Activated naive CD4-positive, alpha-beta T cell treated with anti-CD3 and anti-CD28 coated beads, Interleukin-2, amount 10 ng/mL, durations not matched to agents 7 days and 5 days (primary cell): ENCODE results near the gene CDH12.
"Not testable (repeated sequence)": the region's sequence is repeated elsewhere in the genome, so short reads cannot be mapped to it uniquely, and the experiment has no call there.

Experiments used
- CTCF ChIA-PET: fragments of 350-600 bp; sonication (Branson Sonifier 250); formaldehyde crosslinking; loops from one replicate; lab custom pipeline; 2021; ENCODE audit warnings: antibody characterized with exemption; lab: Charles Lee
- DNase-seq: peaks from one replicate; pipeline ENCODE4 v3.0.0-alpha.2; 2020
- H3K27ac Mint-ChIP-seq: one replicate; pipeline ENCODE4 v1.8.0; 2021; ENCODE audit warnings: mild to moderate bottlenecking, moderate library complexity, mixed read lengths
- H3K27me3 Mint-ChIP-seq: one replicate; pipeline ENCODE4 v1.8.0; 2021; ENCODE audit warnings: mild to moderate bottlenecking, mixed read lengths
- H3K36me3 Mint-ChIP-seq: one replicate; pipeline ENCODE4 v1.8.0; 2021; ENCODE audit warnings: mixed read lengths
- H3K4me1 Mint-ChIP-seq: one replicate; pipeline ENCODE4 v1.8.0; 2021; ENCODE audit warnings: mixed read lengths
- H3K4me3 Mint-ChIP-seq: one replicate; pipeline ENCODE4 v1.8.0; 2021; ENCODE audit warnings: mild to moderate bottlenecking, moderate library complexity, mixed read lengths
- H3K9me3 Mint-ChIP-seq: one replicate; pipeline ENCODE4 v1.8.0; 2021; ENCODE audit warnings: mixed read lengths

CDH12 gene

DNA sequence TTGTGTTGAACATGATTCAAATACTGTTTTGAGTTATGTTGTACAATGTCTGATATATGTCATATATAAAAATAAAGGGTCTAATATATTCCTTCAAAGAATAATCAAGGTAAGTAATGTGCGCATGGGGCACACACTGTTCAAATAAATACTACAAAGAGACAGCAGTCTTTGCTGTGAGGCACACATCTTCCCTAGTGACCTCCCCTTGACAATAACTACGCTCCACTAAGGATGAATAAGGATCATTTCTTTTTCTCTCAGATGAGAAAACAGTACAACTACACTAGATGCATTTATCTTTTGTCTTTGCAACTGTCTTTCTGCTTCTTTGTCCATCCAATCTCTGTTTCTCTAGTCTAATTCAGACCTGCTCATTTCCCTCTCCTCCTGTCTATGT lies 684.4 kb downstream of the CDH12 start:
- DNase-seq = not testable (repeated sequence)

DNA sequence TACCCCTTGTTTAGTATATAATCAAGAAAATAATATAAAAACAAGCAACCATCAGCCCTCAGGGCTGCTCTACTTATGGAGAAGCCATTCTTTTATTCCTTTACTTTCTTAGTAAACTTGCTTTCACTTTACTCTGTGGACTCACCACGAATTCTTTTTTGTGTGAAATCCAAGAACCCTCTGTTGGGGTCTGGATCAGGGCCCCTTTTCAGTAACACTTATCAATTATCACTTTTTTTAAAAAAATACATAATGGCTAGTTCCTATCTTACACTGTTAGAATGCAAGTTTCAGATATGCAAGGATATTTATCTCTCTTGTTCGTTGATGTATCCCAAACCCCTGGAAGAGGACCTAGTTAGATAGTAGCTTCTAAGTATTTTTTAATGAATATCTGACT lies 687.2 kb downstream of the CDH12 start:
- H3K4me3 Mint-ChIP-seq, DNase-seq, CTCF ChIA-PET, H3K9me3 Mint-ChIP-seq, H3K27me3 Mint-ChIP-seq, H3K4me1 Mint-ChIP-seq, H3K27ac Mint-ChIP-seq, H3K36me3 Mint-ChIP-seq: not testable (repeated sequence)

More for the DNA sequence above, 684.4 kb downstream of the CDH12 start:
- H3K27me3 Mint-ChIP-seq, H3K9me3 Mint-ChIP-seq, H3K4me3 Mint-ChIP-seq, H3K36me3 Mint-ChIP-seq, H3K27ac Mint-ChIP-seq, CTCF ChIA-PET, H3K4me1 Mint-ChIP-seq: not testable (repeated sequence)

DNA sequence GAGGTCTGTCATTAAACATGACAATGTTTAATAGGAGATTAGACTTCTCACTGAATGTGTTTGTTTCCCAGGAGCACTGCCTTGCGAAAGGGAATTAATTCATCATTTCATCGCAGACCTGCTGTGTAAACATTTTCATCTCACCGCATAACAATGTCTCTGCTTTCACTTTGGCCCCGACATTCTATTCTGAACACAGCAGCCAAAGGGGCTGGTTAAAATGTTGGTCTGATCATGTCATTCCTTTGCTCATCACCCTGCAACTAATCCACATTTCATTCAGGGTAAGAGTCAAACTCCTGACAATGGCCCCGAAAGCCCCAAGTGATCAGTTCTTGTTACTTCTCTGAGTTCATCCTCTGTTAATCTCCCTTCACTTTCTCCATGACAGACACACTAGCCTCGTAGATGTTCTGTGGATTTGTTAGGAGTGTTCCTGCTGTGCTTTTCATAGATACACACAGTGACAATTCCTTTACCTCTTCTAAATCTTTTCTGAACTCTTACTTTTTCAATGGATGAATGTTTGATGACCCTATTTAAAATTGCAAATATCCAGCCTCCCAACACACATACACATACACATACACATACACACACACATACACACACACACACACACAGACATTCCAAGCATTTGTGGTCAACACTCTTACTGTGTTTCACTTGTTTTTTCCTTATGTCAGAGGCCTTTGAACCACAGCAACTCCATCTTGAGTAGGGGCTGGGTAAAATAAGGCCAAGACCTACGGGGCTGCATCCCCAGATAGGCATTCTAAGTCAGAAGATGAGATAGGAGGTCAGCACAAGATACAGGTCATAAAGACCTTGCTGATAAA lies 688.0 kb downstream of the CDH12 start:
- not testable (repeated sequence) for H3K4me1 Mint-ChIP-seq, H3K36me3 Mint-ChIP-seq

DNA sequence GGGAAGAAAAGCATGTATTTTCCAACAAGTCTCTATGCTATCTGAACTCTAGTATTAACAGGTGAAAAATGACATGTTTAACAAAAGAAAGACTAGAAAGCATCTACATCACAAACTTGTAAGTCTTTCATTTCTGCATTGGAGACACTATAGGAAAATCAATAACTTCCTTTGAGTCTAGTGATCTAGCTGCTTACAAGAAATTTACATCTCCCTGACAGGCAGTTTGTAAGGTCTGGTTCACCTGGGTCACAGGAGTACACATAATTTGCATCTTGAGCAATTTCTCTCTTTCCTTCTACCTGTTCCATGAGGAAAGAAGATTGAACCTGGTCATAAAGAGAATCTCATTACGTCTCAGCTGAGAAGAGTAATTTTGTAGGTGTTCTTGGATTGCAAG lies 696.2 kb downstream of the CDH12 start:
- H3K36me3 Mint-ChIP-seq, H3K27me3 Mint-ChIP-seq, H3K4me1 Mint-ChIP-seq, H3K27ac Mint-ChIP-seq, CTCF ChIA-PET, H3K9me3 Mint-ChIP-seq, DNase-seq, H3K4me3 Mint-ChIP-seq: not testable (repeated sequence)

More for the DNA sequence above, 688.0 kb downstream of the CDH12 start:
- CTCF ChIA-PET, H3K27ac Mint-ChIP-seq, DNase-seq, H3K9me3 Mint-ChIP-seq, H3K4me3 Mint-ChIP-seq, H3K27me3 Mint-ChIP-seq: not testable (repeated sequence)

DNA sequence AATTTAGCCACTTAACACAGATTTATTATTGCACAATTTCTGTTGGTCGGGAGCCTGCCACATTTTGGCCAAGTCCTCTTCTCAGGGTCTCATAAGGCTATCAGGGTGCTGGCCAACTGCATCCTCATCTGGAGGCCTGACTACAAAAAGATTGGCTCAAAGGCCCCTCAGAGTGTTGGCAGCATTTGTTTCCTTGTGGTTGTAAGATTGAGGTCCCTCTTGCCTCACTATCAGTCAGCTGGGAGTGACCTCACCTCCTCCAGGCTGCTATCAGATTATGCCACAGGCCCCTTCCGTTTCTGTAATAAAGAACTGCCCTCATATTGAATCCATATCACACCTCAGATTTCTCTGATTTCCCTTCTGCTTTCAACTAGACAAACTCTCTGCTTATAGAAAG lies 698.4 kb downstream of the CDH12 start:
- DNase-seq, H3K27ac Mint-ChIP-seq, H3K36me3 Mint-ChIP-seq, CTCF ChIA-PET, H3K4me1 Mint-ChIP-seq, H3K4me3 Mint-ChIP-seq, H3K9me3 Mint-ChIP-seq, H3K27me3 Mint-ChIP-seq: not testable (repeated sequence)

DNA sequence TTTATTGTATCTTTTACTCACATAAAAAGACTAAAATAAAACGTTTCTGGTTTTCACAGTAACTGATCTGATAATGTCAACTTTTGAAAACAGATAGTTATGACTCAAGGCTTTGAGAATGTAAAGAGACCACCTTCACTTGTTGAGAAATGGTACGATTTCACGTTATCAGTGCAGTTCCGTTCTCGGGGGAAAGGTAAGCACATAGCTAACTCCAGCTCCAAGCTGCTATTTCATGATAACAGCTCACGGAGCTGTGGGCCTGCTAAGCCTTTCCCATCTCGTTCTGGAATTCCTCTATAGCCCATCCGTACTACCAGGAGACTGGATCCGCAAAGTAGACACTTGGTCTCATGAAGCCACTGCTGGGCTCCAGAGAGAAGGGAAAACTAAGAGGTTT lies 701.3 kb downstream of the CDH12 start:
- H3K4me3 Mint-ChIP-seq, CTCF ChIA-PET, H3K36me3 Mint-ChIP-seq, H3K4me1 Mint-ChIP-seq, H3K27ac Mint-ChIP-seq, H3K9me3 Mint-ChIP-seq, DNase-seq, H3K27me3 Mint-ChIP-seq: not testable (repeated sequence)

DNA sequence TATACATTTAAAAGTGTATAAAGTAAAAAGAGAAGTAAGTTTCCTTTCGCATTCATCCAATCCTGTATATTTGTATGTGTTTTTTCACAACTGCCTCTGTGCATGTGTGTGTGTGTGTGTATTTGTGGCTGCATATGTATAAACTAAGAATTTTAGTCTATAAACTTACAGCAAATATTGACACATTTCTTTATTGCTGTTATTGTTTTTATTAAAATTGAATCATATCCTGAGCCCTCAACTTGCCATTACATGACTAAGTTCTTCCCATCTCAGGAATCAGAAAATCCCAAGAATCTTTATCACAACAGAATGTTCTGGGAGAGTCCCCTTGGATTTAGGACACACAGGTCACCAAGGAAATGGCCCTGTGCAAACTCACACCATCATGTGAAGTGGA lies 712.7 kb downstream of the CDH12 start:
- H3K4me1 Mint-ChIP-seq, H3K4me3 Mint-ChIP-seq, H3K36me3 Mint-ChIP-seq, H3K27me3 Mint-ChIP-seq, CTCF ChIA-PET, H3K27ac Mint-ChIP-seq, DNase-seq, H3K9me3 Mint-ChIP-seq: not testable (repeated sequence)

DNA sequence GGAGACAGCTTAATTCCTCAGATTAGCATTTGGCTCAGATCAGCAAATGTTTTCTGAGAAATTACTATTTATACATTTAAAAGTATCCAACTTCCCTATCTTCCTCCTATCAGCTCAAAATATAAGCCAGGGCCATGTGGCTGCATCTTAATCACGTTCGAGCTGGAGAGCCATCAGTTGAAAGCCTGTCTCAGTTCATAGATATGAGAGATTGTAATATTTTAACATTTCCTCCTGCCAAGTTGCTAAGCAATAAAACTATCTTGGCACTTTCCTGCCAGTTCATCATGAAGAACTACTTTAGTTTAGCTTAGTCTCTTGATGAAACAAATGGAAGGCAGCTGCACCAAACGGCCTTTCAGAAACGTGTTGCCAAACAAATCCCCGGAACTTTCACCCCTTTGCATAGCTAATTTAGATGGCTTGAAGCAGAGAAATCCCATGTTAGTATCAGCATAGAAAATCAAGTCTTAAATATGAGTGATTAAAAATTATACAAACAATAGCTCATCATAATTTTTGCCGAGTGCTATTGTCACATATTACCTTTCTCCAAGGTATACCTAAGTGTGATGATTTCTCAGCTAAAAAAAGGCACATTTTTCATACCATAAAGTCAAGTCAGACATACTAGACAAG lies 713.4 kb downstream of the CDH12 start:
- H3K4me3 Mint-ChIP-seq, H3K4me1 Mint-ChIP-seq, H3K9me3 Mint-ChIP-seq, CTCF ChIA-PET, H3K27me3 Mint-ChIP-seq, H3K36me3 Mint-ChIP-seq, DNase-seq, H3K27ac Mint-ChIP-seq: not testable (repeated sequence)

DNA sequence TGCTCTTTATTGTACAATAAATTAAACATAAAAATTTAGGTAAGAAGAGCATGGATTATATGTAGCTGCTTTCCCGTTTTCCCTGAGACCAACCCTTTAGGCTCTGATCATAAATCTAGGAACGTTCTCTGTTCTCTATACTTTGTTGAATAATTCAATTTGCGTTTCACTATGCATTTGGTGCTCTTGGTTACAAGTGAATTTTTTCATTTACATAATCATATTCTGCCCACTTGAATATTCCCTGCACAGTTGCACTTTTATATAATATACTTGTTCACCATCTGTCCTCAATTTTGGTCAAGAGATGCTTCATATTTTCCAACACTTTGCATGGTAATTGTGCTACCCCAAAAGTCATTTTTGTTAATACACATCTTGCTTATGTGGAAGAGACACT lies 741.8 kb downstream of the CDH12 start:
- Mint-ChIP-seq H3K27me3 (no peaks in the 10 kb centered on the region), H3K4me3 (no peak overlapping the region), H3K4me1 (no peaks in the 10 kb centered on the region), H3K27ac (no peak overlapping the region), H3K36me3 (no peaks in the 10 kb centered on the region), H3K9me3 (peaks cover 3% of the 10 kb centered on the region)
- no peak for DNase-seq
- CTCF ChIA-PET = no interaction called here

DNA sequence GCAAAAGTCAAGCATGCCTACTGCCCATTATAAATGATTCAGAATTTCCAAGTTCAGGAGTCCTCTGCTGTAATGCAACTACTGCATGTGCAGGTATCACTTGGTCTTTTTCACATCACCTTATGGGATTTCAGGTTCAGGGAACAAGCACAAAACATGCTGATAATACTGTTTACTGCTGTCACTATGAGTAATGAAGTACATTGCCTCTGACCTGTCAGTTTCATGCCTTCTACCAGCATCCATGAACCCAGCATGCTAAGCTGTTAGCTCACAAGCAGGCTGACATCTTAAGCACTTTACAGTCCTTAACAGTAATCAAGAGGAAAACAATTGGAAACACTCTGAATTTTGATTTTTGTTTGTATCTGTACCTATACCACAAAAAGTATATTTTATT lies 743.8 kb downstream of the CDH12 start:
- Mint-ChIP-seq H3K27ac (no peak overlapping the region), H3K4me1 (no peaks in the 10 kb centered on the region), H3K4me3 (no peak overlapping the region), H3K36me3 (no peaks in the 10 kb centered on the region), H3K27me3 (no peaks in the 10 kb centered on the region), H3K9me3 (no peaks in the 10 kb centered on the region)
- CTCF ChIA-PET = no interaction called here
- no peak for DNase-seq

DNA sequence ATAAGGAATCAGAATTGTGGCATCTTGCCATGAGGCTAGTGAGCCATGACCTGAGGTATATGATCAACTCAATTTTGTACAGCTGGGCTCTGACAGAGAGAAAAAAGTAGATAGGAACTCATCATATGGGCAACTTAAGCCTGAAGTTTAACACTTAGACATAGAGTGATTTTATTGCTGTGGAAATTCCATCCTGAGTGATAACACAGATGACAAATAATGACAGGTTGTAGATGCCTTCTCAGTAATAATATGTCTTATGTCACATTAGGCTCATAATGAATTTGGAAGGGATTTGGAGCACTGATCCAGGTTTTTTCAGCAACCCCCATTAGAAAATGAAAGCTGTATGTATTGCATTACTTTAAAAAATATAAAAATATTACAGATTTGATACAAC lies 744.6 kb downstream of the CDH12 start:
- Mint-ChIP-seq H3K36me3 (no peaks in the 10 kb centered on the region), H3K9me3 (no peaks in the 10 kb centered on the region), H3K27ac (no peak overlapping the region), H3K4me3 (no peak overlapping the region), H3K4me1 (no peaks in the 10 kb centered on the region), H3K27me3 (no peaks in the 10 kb centered on the region)
- CTCF ChIA-PET = no interaction called here
- no peak for DNase-seq

DNA sequence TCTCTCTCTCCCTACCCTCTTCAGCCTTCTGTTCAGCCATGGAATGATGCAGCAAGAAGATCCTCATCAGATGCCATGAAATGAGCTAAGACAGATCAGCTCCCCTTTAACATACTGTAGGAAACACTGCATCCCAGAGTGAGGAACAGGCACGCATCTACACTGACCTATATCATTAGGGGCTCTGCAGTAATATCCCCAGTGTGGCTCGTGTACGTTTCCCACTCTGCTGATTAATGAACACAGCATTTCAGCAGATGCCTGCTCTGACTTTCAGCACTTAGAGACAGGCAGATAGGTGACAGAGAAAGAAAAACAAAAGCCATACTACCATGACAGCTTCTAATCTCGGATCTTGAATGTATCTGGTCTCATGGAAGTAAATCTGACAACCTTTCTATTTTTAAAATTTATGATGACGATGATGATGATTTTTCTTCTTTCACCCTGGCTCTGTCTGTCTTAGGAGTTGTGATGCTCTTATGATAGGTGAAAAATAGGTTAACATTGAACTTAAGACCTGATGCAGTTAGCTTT lies 750.3 kb downstream of the CDH12 start:
- no peak overlapping the region for H3K4me3 Mint-ChIP-seq
- H3K9me3 Mint-ChIP-seq = peaks cover 2% of the 10 kb centered on the region
- DNase-seq = no peak
- no peak overlapping the region for H3K27ac Mint-ChIP-seq
- H3K27me3 Mint-ChIP-seq = no peaks in the 10 kb centered on the region
- H3K4me1 Mint-ChIP-seq = no peaks in the 10 kb centered on the region
- CTCF ChIA-PET = no interaction called here
- no peaks in the 10 kb centered on the region for H3K36me3 Mint-ChIP-seq

DNA sequence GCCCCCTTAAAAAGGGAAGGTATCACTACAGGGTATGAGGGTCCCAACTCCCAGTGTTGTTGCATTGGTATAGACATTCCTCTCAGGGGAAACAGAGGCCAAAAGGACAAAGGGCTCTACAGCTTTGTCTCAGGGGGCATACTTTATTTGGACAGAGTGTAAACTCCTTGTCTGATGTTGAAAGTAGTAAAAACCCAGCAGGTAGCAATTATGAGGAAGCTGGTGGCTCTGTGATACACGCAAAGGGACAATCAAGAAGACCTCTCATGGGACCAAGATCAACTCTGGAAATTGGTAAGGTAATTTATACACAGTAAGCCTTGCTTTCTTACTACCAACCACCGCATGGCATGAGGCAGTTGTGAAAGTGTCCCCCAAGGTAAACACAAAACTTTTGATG lies 764.6 kb downstream of the CDH12 start:
- H3K4me1 Mint-ChIP-seq = no peaks in the 10 kb centered on the region
- no peak overlapping the region for H3K27ac Mint-ChIP-seq
- no peak for DNase-seq
- no peaks in the 10 kb centered on the region for H3K27me3 Mint-ChIP-seq
- H3K4me3 Mint-ChIP-seq = no peak overlapping the region
- no peaks in the 10 kb centered on the region for H3K36me3 Mint-ChIP-seq
- peaks cover 2% of the 10 kb centered on the region for H3K9me3 Mint-ChIP-seq
- CTCF ChIA-PET = interaction anchor here (0.6 kb wide), 1 partner anchor 770 kb away, joined by 3 read pairs; no protein-coding TSS in a partner anchor

DNA sequence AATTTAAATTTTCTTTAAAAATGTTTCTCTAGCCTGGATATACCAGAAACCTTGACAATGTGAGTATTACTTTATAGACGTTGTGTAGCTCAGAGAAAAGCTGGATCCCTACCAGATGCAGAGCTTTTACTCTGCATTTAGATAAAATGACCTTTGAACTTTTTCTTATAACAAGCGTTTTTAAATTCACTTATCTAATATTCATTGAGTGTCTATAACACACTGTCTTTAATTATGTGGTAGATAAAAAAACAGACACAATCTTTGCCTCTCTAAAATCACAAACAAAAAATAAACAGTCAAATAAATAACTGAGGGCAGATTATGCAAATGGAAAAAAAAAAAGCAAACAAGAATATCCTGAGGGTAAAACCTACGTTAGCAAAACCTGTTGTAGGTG lies 773.6 kb downstream of the CDH12 start:
- H3K27ac Mint-ChIP-seq = no peak overlapping the region
- H3K4me1 Mint-ChIP-seq = no peaks in the 10 kb centered on the region
- peaks cover 7% of the 10 kb centered on the region for H3K9me3 Mint-ChIP-seq
- H3K27me3 Mint-ChIP-seq = no peaks in the 10 kb centered on the region
- no peak for DNase-seq
- H3K4me3 Mint-ChIP-seq = no peak overlapping the region
- CTCF ChIA-PET = no interaction called here
- H3K36me3 Mint-ChIP-seq = no peaks in the 10 kb centered on the region

DNA sequence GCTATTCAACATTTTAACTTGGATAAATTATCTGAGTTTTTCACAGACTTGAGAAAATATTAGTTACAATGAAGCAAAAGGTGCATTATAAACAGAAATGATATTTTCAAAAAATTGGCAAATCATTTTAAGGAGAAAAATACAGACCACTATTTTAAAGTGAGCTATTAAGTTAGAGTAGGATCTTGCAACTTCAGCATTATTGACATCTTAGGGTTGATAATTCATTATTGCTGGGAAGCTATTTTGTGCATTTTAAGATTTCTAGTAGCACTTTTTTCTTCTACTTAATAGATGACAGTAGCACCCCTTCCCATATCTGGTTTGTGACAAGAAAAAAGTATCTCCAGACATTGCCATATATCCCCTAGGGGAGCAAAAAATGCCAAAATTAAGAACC lies 774.1 kb downstream of the CDH12 start:
- H3K27me3 Mint-ChIP-seq = no peaks in the 10 kb centered on the region
- H3K4me3 Mint-ChIP-seq = no peak overlapping the region
- CTCF ChIA-PET = no interaction called here
- no peaks in the 10 kb centered on the region for H3K36me3 Mint-ChIP-seq
- peaks cover 8% of the 10 kb centered on the region for H3K9me3 Mint-ChIP-seq
- H3K27ac Mint-ChIP-seq = no peak overlapping the region
- DNase-seq = no peak
- H3K4me1 Mint-ChIP-seq = no peaks in the 10 kb centered on the region
